NCI-H2196 (cell line): ENCODE data around the gene DACT3.
A peak's percentile ranks its signal among the peaks of the same experiment; 100 is the strongest.

Source experiments
- DNase-seq: peaks from one replicate; lab custom pipeline; 2025; ENCODE audit not compliant: unreplicated experiment; lab: John Stamatoyannopoulos, UW

Gene DACT3

DNA sequence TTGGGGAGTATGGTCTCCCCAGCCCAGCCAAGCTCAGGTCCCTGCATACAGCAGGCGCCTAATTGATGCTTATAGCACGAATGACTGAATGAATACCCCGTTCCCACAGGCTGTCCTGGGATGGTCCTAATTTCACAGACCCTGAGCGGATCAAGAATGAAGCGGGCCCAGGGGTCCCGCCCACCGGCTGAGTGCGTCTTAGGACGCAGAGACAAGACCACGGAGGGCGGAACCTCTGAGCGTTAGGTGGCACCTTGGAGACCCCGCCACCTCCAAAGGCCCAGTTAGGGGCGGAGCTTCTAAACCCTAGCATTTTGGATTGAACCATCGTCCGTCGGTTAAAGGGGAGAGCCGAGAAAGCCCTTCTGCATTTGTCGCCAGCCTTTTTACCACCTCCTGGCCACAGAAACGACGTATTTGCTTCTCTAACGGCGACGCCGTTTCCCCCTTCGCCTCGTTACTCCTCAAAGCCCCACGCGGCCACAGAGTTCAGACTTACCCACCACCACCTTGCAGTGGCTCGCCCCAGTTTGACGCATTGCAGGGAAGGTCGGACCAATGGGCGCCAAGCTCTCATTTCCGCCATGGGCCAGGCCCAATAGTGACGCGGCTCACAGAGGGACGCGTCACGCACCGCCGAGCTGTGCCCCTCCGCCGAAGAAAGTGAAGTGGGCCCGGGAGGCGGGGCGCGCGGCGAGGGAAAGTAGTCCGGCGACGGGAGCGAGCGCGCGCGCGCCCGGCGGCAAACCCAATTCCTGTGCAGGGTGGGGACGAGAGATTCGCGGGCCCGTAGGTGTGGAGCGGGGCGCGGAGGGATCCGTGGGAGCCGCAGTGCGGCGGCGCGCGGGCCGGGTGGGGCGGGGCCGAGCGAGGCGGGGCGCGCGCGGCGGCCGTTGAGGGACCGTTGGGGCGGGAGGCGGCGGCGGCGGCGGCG lies 60.3 kb downstream of the DACT3 start:
- peak; percentile 96 for DNase-seq

DNA sequence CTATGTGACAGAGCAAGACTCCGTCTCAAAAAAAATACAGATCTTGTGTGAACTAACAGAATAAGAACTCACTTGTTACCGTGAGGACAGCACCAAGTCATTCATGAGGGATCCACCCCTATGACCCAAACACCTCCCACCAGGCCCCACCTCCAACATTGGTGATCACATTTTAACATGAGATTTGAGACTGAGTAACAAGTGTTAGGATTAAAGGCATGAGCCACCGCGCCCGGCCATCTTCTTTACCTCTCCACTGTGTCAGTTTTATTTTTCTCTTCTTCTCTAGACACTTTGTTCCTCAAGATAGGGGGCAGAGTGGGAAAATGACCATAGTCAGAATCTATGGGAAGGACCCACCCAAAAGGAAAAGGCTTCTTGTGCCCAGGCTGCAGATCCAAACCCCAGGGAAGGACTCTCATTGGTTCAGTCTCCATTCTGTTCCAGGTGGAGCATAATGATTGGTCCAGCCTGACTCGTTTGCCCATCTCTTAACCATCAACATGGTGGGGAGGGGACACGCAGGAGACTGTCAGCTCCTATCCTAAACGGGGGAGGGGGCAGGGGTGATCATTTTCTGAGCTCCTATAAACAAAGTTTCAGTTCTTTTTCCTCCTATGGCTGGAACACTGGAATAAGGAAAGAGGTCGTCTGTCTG lies 61.1 kb downstream of the DACT3 start:
- DNase-seq = no peak

DNA sequence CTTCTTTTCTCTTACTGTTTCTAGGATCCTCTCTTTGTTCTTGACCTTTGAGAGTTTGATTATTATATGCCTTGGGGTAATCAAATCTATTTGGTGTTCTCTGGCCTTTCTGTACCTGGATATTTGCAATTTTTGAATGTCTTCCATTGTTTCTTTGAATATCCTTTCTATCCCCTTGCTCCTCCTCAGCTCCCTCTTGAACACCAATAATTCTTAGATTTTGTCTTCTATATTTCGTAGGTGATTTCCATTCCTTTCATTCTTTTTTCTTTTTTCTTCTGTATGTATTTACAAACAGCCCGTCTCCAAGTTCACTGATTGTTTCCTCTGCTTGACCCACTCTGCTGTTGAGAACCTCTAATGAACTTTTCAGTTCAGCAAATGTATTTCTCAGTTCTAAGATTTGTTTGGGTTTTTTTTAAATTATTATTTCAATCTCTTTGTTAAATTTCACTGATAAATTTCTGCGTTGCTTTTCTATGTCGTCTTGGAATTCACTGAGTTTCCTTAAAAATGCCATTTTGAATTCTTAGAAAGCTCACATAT lies 62.5 kb downstream of the DACT3 start:
- no peak for DNase-seq
